Osteoblast (primary cell): ENCODE results near the gene ADAMTS17. TPM values are rescaled to one million over a fixed set of nuclear protein-coding genes. Genes with fewer than 3 reads are reported as not detected.

Experiments used
- DNase-seq: peaks from one replicate; pipeline ENCODE4 v3.0.0; 2011; ENCODE audit warnings: low spot score, mixed read lengths; ENCODE audit not compliant: insufficient read length; ENCODE audit errors: missing footprints
- H2AFZ ChIP-seq: 2 replicates; pipeline ENCODE4 v1.6.0; 2011; ENCODE audit warnings: mild to moderate bottlenecking, low read length
- H3K27ac ChIP-seq: 2 replicates; pipeline ENCODE4 v1.5.1; 2011; ENCODE audit warnings: mild to moderate bottlenecking, low read depth, low read length, moderate library complexity
- H3K27me3 ChIP-seq: 2 replicates; pipeline ENCODE4 v1.6.0; 2012; ENCODE audit warnings: mild to moderate bottlenecking, control low read depth, inconsistent platforms, low read length, moderate library complexity; ENCODE audit not compliant: insufficient read depth
- H3K36me3 ChIP-seq: 2 replicates; pipeline ENCODE4 v1.5.1; 2011; ENCODE audit warnings: mild to moderate bottlenecking, low read length, control low read depth, moderate library complexity; ENCODE audit not compliant: insufficient read depth
- H3K4me1 ChIP-seq: 2 replicates; pipeline ENCODE4 v1.5.1; 2011; ENCODE audit warnings: mild to moderate bottlenecking, low read length, control low read depth, moderate library complexity; ENCODE audit not compliant: insufficient read depth
- H3K4me2 ChIP-seq: 2 replicates; pipeline ENCODE4 v1.6.0; 2011; ENCODE audit warnings: mild to moderate bottlenecking, low read length; ENCODE audit not compliant: insufficient read depth
- H3K4me3 ChIP-seq: fragments of 200-600 bp; sonication (generic); 3 replicates; pipeline ENCODE4 v1.5.1; 2012; ENCODE audit warnings: mild to moderate bottlenecking, low read length, inconsistent platforms; ENCODE audit not compliant: insufficient read depth
- H3K79me2 ChIP-seq: 2 replicates; pipeline ENCODE4 v1.6.0; 2012; ENCODE audit warnings: mild to moderate bottlenecking, low read length, control low read depth, inconsistent platforms; ENCODE audit not compliant: insufficient read depth
- H3K9me3 ChIP-seq: 2 replicates; pipeline ENCODE4 v1.5.1; 2011; ENCODE audit warnings: low read depth, low read length, control low read depth
- H4K20me1 ChIP-seq: 2 replicates; pipeline ENCODE4 v1.6.0; 2012; ENCODE audit warnings: mild to moderate bottlenecking, low read length, control low read depth; ENCODE audit not compliant: insufficient read depth
- total RNA-seq: library from RNA; depleted of rRNA; stranded (reverse); fragments of >200 nt; gene quantifications from 2 replicates; pipeline ENCODE4 v1.2.3, GENCODE V29; 2012
- TF ChIP-seq, protein P1 (sequence below): IDR thresholded peaks from 2 replicates; pipeline ENCODE4 v1.5.1; 2011; ENCODE audit warnings: mild to moderate bottlenecking, low read depth, low read length, moderate library complexity; ENCODE audit errors: extremely low read depth

The ADAMTS17 gene
- total RNA-seq, 1 donor, result under 0.01 TPM

DNA sequence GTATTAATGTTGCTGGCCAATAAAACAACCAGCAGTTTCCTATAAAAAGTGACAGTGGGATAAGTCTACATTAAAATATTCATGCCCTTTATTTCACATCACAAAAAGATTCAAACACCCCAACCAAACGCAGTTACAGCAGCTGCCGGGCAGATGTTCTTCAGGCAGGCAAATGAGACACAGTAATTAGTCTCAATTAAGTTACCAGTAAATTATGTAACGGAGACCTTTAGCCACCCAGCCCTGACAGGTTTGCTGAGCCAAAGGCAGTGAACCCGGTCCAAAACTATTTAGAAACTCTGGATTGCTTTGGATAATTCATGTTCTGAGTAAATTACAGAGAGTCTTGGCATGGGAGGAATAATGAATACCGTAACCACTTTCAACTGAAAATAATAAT is 319.4 kb downstream of the ADAMTS17 start:
- DNase-seq, result no peak
- H3K4me1 ChIP-seq, result no peaks in the 10 kb centered on the region
- H3K4me3 ChIP-seq, result no peak overlapping the region

DNA sequence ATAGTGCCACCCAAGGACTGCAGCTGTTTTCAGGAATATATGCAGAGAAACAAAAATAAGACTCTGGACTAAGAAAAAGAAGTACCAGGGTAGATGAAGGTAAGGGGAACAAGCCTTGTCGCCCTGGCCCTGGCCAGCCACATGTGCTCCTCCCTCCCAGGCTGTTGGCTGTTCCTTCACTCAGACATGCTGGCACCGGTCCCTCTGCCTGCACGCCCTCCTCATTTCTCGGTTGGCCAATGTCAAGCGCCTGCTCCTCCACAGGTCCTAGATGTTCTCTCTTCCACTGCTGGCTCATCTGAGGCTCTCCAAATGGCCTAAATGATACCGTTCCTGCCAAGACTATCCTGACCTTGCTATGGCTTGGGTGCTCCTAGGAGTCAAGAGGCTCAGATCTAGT is 320.1 kb downstream of the ADAMTS17 start:
- Histone ChIP-seq H4K20me1 (no peaks in the 10 kb centered on the region), H3K27me3 (no peaks in the 10 kb centered on the region), H2AFZ (no peak overlapping the region), H3K4me3 (no peak overlapping the region), H3K27ac (no peak overlapping the region), H3K36me3 (no peaks in the 10 kb centered on the region), H3K79me2 (no peaks in the 10 kb centered on the region), H3K4me1 (no peaks in the 10 kb centered on the region), H3K4me2 (no peak overlapping the region), H3K9me3 (no peaks in the 10 kb centered on the region)
- TF ChIP-seq, protein P1, sequence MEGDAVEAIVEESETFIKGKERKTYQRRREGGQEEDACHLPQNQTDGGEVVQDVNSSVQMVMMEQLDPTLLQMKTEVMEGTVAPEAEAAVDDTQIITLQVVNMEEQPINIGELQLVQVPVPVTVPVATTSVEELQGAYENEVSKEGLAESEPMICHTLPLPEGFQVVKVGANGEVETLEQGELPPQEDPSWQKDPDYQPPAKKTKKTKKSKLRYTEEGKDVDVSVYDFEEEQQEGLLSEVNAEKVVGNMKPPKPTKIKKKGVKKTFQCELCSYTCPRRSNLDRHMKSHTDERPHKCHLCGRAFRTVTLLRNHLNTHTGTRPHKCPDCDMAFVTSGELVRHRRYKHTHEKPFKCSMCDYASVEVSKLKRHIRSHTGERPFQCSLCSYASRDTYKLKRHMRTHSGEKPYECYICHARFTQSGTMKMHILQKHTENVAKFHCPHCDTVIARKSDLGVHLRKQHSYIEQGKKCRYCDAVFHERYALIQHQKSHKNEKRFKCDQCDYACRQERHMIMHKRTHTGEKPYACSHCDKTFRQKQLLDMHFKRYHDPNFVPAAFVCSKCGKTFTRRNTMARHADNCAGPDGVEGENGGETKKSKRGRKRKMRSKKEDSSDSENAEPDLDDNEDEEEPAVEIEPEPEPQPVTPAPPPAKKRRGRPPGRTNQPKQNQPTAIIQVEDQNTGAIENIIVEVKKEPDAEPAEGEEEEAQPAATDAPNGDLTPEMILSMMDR, result no peak
- no peak for DNase-seq

More for the DNA sequence above, 319.4 kb downstream of the ADAMTS17 start:
- Histone ChIP-seq H3K9me3 (no peaks in the 10 kb centered on the region), H2AFZ (no peak overlapping the region), H3K27me3 (no peaks in the 10 kb centered on the region), H3K36me3 (no peaks in the 10 kb centered on the region), H3K4me2 (no peak overlapping the region), H3K27ac (no peak overlapping the region), H4K20me1 (no peaks in the 10 kb centered on the region), H3K79me2 (no peaks in the 10 kb centered on the region)
- TF ChIP-seq, protein P1, result no peak

GRCh38 chr15:100020614-100021013 is 321.2 kb downstream of the ADAMTS17 start:
- Histone ChIP-seq H3K79me2 (no peaks in the 10 kb centered on the region), H2AFZ (no peak overlapping the region), H3K27ac (no peak overlapping the region), H3K4me1 (no peaks in the 10 kb centered on the region), H3K4me3 (no peak overlapping the region), H3K9me3 (no peaks in the 10 kb centered on the region), H4K20me1 (no peaks in the 10 kb centered on the region), H3K36me3 (no peaks in the 10 kb centered on the region), H3K27me3 (no peaks in the 10 kb centered on the region), H3K4me2 (no peak overlapping the region)
- DNase-seq, result no peak
- TF ChIP-seq, protein P1, result no peak

- TF ChIP-seq, protein P1, result no peak
- peak; percentile 31 for DNase-seq
- no peak overlapping the region for H3K4me2 ChIP-seq
- H3K9me3 ChIP-seq, result no peaks in the 10 kb centered on the region
- no peaks in the 10 kb centered on the region for H3K4me1 ChIP-seq
- no peaks in the 10 kb centered on the region for H3K27me3 ChIP-seq
- no peak overlapping the region for H3K4me3 ChIP-seq
- no peak overlapping the region for H2AFZ ChIP-seq
- no peaks in the 10 kb centered on the region for H3K36me3 ChIP-seq
- H3K79me2 ChIP-seq, result no peaks in the 10 kb centered on the region
- no peak overlapping the region for H3K27ac ChIP-seq
- H4K20me1 ChIP-seq, result no peaks in the 10 kb centered on the region
These were observed 321.6 kb downstream of the ADAMTS17 start for GRCh38 chr15:100020189-100020588.
